H1 (cell line): Measurements from ENCODE around the gene SPATS2L. TPM values are rescaled to one million over a fixed set of nuclear protein-coding genes. Genes with fewer than 3 reads are reported as not detected.
A peak's percentile ranks its signal among the peaks of the same experiment; 100 is the strongest.

Source experiments
- BCL11A ChIP-seq, 2 experiments: IDR thresholded peaks; one replicate each; pipeline ENCODE4 v1.6.1; 2011; ENCODE audit warnings: low read depth in 2 of 2, low read length in 2 of 2, mild to moderate bottlenecking in 2 of 2
- CBX8 ChIP-seq: fragments of 300-800, 300-1000 bp; sonication (generic); IDR thresholded peaks from 2 replicates; pipeline ENCODE4 v1.7.1; 2016; ENCODE audit warnings: low read depth, low read length, borderline replicate concordance
- CHD1 ChIP-seq: IDR thresholded peaks from 2 replicates; pipeline ENCODE4 v1.6.1; 2012; ENCODE audit warnings: low read depth, low read length, improper control_type of control experiment
- EGR1 ChIP-seq: IDR thresholded peaks from 2 replicates; pipeline ENCODE4 v1.6.1; 2011; ENCODE audit warnings: low read depth, low read length, borderline replicate concordance
- SIRT6 ChIP-seq: IDR thresholded peaks from one replicate; pipeline ENCODE4 v1.7.1; 2012; ENCODE audit warnings: low read length, inconsistent platforms
- TEAD4 ChIP-seq: IDR thresholded peaks from 2 replicates; pipeline ENCODE4 v1.6.1; 2012; ENCODE audit warnings: low read depth, low read length, inconsistent platforms, mixed read lengths
- polyA plus RNA-seq, 7 experiments: library from polyadenylated mRNA; depleted of rRNA in 3 of 7; stranded (reverse) in 5 of 7; unstranded in 2 of 7; fragments of >200 nt in 5 of 7; fragments of 200-250 nt in 2 of 7; gene quantifications; 1 replicate in 5 of 7; 2 replicates in 1 of 7; 4 replicates in 1 of 7; pipeline versions ENCODE4 v1.2.1 to v1.2.3, GENCODE V29; 2011 to 2013; ENCODE audit warnings: missing spikeins in 2 of 7, mixed read lengths in 2 of 7
- total RNA-seq: library from RNA; stranded (reverse); fragmentation: NEBNext Ultra II Directional; extraction: Animal tissue kit (Norgen Biotek cat#: 25700); gene quantifications from 2 replicates; pipeline ENCODE4 v1.2.1, GENCODE V29; 2021

SPATS2L gene
- total and polyA plus RNA-seq, 2 of the 8 experiments (the other 6 are each of a cell fraction or from before 2014, with no cell fraction given): 67.3 to 189 TPM

DNA sequence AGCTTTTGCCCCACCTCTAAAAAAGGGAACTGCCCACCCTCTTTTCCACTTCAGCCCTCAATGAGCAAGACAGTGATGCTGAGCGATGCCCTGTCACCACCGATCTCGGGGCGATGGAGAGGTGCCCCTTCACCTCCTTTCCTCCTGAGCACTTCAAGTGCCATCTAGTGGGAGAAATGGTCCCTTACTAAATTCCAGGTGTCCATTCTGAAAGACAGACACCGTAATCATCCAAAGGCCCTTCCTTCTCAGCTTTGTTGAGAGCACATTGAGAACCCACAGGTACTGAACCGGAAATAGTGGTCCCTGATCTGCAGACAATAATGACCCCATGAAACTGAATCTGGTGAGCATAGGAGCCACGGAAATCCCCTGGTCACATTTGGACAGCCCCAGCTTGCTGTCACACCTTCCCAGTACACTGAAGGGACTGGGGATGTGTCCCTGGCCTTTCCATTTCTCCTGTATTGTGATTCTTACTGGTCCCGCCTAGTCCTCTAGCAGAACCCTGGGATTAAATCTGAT is 164.9 kb downstream of the SPATS2L start (continued):
- TF ChIP-seq CBX8 (no peak), CHD1 (no peak), TEAD4 (peak; percentile 82), BCL11A (IDR thresholded peaks at IDR 0.05; ENCODE audit: low read depth in 2 of 2, low read length in 2 of 2) (no peak), SIRT6 (no peak), EGR1 (no peak)
- TF ChIP-seq, all 59 proteins: peak for 3
